Fibroblast of gingiva (primary cell): Measurements from ENCODE around the gene SLC22A6.
A peak's percentile ranks its signal among the peaks of the same experiment; 100 is the strongest.

ENCODE experiments used
- DNase-seq: peaks from one replicate; pipeline ENCODE4 v3.0.0-alpha.2; 2011; ENCODE audit warnings: low read depth

SLC22A6 gene, protein sequence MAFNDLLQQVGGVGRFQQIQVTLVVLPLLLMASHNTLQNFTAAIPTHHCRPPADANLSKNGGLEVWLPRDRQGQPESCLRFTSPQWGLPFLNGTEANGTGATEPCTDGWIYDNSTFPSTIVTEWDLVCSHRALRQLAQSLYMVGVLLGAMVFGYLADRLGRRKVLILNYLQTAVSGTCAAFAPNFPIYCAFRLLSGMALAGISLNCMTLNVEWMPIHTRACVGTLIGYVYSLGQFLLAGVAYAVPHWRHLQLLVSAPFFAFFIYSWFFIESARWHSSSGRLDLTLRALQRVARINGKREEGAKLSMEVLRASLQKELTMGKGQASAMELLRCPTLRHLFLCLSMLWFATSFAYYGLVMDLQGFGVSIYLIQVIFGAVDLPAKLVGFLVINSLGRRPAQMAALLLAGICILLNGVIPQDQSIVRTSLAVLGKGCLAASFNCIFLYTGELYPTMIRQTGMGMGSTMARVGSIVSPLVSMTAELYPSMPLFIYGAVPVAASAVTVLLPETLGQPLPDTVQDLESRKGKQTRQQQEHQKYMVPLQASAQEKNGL

DNA sequence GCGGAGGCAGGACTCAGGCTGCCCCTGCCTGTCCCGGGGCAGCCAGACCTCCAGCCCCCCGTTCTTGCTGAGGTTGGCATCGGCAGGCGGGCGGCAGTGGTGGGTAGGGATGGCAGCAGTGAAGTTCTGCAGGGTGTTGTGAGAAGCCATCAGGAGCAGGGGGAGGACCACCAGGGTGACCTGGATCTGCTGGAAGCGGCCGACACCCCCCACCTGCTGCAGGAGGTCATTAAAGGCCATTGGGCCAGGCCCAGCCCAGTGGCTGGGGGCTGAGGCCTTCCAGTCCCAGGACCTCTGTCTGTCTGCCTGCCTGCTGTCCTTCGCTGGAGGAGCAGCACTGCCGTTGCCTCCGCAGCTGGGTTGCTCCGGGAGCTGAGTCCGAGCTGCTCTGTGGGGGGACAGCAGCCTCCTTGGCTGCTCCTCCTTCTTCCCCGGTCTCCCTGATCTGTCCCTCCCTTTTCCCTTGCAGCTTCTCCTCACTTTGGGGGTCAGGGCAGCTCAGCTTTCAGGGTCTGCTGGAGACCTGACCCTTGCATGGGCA is at the start of gene SLC22A6:
SLC22A6 (minus strand) TSS at position 517 of the 541 bp plus-strand sequence; CDS start at position 240, 277 bp downstream.
- DNase-seq: no peak

DNA sequence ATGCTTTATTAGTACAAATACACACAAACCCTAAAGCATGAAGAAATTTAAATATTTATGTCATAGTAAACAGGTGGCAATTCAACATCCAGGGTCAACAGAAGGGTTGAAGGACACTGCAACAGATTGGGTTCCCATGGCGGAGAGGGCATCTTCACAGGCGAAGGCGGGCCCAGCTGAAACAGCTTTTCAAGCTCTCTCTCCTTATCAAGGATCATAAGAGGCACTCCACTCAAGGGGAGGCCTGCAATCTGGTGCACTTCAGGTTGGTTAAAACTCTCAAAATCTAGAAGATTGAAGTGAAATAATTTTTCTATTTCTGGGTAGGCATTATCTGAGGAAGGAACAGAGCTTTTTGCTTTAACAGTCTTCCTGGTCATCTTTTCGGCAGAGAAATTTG is 47.7 kb upstream of the SLC22A6 start:
- no peak for DNase-seq

DNA sequence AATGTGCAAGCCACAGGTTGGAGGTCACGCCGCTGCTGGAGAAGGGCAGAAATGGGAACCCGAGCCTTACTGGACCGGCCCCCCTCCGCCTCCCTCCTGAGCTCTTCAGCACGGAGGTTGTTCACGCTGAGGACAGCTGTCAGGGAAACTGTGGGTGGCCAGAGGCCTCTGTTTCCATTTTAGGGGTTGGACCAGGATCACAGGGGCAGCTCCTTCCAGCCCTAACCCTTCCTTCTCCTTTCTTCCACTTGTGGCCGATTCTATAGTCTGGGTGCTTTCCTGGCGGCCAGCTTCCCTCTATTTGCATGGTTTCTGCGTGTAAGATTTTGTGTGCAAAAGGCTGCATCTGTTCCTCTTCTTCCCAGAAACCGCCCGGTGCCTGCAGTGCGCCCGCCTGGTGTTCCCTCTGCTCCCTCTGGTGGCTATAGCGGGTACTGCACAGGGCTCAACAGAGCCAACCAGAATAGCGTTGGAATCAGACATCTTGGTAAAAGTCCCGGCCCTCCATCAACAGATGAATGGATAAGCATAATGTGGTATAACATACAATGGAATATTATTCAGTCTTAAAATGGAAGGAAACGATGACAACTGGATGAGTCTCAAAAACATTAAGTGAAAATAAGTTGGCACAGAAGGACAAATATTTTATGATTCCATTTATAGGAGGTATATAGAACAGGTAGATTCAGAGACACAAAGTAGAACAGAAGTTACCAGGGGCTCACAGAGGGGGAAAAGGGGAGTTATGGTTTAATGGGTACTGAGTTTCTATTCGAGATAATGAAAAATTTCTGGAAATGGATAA is 39.3 kb upstream of the SLC22A6 start:
- peak; percentile 50 for DNase-seq

DNA sequence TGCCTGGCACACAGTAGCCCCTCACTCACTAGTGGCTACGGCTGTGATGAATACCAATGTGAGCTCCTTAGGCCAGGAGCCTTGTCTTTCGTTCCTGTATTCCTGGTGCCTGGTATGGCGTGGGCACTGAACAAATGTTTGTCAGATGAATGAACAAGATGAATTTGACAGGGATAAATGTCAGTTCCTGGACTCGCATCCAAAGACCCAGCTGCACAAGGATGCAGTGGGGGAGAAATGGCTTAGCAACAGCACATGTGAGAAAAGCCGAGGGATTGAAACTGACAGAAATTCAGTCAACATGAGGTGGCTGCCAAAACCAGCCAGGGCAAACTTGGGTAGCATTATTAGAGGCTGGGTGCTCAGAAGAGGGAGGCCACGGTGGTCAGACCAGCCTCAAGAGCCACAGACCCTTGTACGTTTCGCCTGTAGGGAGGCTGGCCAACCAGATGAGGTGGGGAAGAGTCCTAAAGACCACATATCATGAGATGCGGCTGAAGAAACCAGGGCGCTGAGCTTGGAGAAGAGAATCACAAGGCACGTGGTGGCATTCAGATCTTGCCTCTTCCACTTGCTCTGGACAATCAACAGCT is 38.6 kb upstream of the SLC22A6 start:
- DNase-seq: no peak

DNA sequence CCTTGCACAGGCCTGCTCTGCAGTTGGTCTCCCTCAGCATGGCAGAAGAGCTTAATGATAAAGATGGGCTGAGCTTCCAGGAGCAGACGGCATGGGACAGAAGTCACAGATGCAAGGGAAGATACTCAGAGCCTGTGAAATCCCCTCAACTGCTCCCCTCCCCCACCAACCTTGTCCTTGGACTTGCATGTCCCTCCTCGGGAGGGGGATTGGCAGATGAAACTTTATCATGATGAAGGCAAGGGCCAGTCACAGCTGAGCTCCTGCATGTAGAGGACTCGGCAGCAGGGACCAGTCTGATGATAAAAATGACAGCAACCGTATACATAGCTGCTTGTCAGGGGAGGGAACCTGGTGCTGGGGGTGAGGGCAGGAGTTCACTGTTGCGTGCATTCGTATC is 37.7 kb upstream of the SLC22A6 start:
- DNase-seq: no peak

DNA sequence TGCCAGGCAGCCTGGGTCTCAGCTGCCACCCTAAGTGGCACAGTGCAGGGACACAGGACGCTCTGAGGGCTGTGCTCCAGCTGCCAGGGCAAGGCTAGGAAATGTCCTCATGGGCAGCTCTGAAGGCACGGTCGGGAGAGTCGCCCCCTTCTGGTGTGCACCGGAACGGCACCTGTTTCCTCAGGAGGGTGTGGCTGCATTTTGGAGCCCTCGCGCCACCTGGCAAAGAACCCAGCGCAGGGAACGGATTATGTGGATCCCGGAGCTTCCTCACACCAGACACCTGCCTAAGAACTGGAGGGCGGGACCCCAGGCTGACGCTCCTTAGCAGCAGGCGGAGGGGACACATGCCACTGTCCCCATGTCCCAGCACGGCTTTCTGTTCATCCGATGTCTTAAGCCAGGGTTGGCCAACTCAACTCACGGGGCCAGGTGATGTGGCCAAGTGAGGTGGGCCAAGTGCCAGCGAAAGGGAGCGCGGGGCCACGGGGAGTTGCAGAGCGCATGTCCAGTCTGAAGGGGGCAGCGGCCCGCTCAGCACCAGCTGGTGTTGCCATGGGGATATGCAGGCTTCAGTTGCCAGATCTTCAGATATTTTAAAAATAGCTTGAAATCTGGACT is 36.0 kb upstream of the SLC22A6 start:
- DNase-seq: no peak

DNA sequence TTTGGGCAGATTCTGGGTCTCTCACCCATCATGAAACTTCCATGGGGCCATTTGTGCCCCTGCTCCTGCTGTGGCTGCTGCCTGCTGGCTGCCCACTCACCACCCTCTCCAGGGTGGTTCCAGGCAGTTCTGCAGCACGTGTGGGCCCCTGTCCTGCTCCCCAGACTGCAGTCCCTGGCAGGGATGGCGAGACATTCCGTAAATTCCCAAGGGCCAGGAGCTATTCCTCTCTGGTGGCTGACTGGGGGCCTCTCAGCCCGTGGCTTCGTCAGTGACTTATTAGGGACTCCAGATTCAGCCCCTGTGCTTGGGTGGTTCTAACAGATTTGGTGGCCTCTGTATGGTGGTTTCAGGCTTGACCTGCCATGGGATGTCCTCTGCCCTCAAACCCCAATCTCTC is 34.7 kb upstream of the SLC22A6 start:
- DNase-seq: no peak

DNA sequence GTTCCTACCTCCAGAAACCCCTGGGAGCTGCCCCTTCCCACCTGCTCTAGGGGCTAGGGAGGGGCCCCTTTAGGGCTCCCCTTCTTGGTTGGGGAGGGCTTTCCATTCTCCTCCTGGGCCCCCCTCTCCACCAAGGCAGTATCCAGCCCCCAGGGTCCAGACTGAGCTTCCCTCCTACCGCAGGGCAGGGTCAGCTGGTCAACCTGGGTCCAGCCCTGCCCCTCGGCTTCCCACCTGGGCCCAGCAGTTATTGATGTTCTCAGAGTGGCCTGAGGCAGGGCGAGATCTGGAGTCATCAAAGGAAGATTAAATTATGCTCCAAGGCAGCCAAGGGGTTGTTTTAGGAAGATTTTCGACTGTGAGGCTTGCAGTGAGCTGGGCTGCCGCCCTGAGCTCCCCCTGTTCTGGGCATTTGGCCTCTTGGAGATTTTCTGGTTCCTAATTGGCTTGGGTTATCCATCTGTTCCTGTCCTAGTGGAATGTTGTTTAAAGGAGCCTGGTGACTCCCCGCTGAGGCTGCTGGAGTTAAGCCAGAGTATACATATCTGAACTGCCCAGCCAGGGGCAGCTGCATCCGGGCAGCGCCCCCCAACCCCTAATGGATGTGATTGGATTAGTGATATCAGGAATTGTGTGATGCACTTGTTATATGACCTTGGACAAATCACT is 32.7 kb upstream of the SLC22A6 start:
- no peak for DNase-seq

DNA sequence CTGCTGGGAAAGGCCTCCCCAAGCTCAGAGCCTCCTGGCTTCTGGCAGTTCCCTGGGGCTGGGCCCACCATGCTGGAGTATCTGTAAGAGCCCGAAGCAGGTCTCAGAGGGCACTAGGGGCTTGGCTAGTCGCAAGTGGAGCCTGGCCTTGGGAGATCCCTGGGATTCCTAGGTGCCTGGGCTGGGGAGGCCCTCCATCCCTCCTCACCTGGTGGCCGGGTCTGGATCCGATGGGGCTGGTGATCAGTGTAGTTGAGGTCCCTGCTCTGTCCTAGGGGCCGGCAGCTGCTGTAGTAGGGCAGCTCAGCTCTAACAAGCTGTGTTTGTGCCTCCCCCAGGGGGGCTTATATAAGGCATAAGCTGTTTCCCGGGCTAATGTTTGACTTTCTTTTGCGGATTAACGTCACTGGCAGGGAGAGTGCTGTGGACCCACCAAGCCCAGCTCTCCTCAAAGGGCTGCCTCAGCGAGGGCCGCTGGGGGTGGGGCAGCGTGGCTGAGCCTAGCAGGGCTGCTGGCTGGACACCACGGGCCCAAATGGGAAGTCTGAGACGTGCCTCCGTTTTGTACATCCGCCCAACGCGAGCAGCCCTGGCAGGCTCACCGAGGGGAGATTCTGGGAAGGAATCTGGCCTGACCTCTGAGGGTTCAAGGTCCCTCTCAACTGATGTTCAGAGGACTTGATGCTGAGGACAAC is 30.9 kb upstream of the SLC22A6 start, which contains the start of gene SLC22A8:
SLC22A8 (minus strand) TSS at position 321 of the 695 bp plus-strand sequence. CDS start 883 bp downstream, outside the sequence.
- DNase-seq: no peak

DNA sequence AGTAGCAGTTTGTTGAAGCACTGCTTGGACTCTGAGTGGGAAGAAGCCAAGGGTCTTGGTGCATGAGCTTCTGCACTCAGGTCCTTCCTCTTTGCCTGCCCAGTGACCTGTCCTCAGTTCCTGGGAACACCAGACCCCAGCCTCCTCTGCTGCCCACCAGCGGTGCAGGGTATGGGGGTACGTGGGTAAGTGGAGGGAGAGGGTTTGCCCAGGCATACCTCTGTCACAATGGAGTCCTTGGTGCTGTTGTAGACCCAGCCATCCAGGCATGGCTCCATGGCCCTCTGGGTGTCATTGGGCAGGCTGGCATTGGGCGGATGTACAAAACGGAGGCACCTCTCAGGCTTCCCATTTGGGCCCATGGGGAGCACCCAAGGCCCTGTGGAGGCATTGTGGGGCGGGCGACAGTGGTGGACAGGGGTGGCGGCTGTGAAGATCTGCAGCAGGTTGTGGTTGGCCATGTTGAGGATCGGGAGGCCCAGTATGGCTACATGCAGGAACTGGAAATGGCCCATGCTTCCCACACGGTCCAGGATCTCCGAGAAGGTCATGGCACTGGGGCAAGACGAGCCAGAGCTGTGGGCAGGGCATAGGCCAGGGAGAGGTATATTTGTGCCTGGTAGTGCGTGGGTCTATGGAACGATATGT is 29.8 kb upstream of the SLC22A6 start:
- no peak for DNase-seq

DNA sequence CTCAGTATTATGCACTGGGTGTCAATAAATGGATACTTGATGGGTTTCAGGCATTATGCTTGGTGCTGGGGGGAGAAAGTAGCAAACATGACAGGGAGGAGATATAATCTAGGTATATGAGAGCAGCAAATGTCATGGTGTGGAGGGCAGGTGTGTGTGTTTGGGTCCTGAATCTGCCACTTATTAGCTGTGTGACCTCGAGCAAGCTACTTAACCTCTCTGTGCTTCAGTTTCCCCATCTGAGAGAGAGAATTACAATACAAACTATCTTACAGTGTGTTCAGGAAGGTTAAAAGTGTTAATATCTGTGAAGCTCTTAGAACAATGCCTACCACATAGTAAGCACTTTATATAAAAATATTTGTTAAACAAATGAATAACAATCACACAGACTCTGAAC is 28.1 kb upstream of the SLC22A6 start:
- no peak for DNase-seq

DNA sequence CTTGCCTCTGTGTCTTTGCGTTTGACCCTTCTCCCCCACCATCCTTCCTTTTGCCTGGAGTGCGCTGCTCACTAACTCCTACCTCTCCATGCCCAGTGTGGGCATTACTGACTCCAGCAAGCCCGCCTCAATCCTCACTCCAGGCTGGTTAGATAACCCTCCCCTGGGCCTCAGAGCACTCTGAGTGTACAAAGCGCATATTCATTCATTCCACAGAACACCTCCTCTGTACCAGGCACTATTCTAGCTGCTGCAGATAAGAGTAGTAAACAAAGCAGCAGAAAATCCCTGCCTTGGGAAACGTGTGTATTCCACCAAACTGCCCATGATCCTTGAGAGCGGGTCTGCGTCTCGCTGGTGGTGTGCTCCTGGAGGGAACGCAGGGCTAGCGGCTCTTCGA is 27.7 kb upstream of the SLC22A6 start:
- DNase-seq: no peak

DNA sequence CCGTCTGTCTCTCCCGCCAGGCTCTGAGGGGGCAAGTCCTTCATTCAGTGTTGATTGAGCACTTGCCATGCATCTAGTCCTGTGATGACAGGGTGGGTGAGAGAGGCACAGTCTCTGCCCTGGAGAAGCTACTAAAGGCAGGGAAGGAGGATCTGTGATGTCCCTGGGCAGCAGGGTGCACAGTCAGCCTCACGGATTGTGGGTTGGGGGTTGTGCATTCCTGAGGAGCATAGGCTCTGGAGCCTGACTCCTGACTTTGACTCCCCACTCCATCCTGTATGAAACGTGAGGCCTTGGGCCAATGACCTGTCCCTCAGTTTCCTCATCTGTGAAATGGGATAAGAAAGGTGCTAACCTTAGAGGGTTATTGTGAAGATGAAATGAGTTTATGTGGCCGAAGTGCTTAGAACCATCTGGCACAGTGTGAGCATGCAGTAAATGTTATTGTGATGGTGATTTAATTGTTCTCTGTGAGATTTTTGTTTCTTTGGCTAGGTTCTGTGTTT is 26.2 kb upstream of the SLC22A6 start:
- no peak for DNase-seq

DNA sequence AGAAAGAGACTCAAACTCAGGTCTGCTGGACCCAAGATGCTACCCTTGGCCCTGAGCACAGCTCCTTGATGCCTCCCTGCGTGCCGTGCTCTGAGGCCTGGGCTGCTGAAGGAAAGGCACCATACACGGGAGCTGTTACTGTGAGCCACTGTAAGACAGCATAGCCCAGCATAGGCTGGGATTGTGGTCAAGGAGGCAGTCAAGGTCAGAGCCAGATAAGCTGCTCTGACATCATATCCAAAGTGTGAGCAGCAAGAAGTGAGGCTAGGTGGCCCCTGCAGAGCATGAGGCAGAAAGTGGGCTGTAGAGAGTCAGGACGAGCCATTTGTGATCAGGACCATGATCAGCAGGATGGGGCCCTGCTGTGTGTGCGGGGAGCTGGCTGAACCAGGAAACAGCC is 23.2 kb upstream of the SLC22A6 start:
- DNase-seq: no peak

DNA sequence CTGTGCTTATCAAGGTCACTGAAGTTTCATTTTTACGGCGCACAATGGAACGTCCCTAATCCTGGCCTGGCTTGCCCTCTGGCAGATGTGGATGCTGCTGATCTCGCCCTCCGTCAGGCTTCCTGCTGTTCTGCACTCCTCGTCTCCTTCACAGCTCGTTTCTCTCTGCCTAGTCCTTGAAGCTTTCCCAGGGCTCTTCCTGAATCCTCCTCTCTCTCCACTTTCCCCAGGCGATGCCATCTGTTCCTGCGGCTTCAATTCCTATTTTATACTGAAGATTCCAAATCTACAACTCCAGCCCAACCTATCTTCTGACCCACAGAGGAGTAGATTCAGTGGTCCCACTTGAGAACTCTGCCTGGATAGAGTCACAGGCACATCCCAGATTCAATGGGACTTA is 16.7 kb upstream of the SLC22A6 start:
- no peak for DNase-seq

DNA sequence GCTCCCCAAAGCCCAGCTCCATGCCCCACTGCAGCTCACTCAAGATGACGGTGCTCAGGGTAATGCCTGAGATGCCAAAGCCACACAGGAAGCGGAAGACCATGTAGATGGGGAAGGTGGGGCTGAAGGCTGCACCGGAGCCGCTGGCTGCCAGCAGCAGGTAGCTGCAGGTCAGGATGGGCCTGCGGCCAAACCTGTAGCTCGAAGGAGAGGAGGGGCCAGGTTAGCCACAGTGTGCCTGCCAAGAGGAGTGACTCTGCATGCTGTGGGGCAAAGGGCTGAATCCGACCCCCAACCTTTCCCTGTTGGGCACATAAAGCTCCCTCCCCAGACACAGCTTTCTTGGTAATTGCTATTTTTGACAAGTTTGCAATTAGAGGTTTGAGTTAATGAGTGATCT is 14.9 kb upstream of the SLC22A6 start:
- no peak for DNase-seq

DNA sequence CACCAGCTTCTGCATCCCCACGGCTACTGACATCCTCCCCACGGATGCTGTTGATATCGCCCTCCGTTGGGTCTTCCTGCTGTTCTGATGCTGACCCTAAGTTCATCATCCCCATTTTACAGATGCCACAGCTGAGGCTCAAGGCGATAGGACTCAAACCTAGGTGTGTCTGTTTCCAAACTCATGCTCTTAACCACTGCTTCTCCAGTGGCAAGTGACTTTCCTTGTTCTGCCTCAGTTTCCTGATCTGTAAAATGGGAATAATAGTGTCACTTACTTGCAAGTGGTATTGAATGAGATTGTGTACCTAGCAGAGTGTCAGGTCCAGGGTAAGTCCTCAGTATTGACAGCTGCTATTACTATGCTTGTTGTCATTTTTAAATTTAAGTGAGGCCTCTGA is 14.4 kb upstream of the SLC22A6 start:
- DNase-seq: no peak

DNA sequence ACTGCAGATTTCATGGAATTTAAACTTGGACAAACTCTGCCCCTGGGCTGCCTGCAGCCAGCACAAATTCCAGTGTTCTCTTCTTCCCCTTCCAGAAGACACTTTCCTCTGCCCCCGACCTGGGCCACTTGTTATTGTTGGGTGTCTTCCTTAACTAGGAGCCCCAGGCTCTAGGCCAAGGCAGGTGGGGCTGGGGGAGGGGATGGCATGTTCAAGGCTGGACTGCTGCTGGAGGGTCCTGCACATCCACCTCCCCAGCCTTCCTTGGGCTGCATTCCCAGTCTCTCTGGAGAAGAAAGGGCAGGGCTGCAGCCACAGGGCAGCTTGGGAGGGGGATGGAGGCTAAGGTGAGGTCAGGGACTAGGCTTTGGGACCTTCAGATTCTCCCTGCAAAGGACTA is 11.5 kb upstream of the SLC22A6 start:
- no peak for DNase-seq

DNA sequence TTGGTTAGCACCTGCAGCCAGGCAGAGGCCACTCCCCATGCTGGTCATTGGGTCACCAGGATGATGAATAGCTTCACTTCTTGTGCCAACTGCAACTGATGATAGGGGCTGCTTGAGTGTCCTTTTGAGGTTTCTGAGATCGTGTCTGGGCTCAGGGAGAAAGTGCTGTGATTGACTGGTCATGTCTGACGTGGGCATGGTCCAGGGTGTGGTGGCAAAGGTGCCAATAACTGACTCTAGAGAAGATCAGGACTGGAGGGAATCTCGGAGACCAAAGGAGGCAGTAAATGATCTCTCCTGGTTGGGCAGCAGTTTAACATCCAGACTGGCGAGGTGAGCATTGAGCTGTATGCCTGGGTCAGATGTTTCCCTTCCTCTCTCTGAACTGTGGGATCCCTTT is 10.0 kb upstream of the SLC22A6 start:
- DNase-seq: no peak

DNA sequence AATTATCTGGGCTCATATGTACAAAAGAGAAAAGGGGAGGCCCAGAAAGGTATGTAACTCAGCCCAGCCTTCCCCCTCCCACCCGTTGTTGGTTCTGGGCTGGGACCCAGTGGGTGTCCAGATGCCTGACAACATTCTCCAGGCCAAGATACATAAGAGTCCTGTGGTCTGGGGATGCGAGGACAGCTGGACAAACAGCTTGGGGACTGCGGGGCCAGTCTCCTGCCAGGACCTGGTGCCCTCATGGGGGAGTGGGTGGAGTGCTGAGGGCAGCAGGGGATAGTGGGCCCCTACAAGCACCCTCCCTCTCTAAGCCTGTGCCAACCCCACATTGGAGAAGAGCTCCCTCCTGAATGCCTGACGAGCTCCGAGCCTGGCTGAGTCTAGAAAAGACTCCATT is 3.5 kb upstream of the SLC22A6 start:
- DNase-seq: no peak
